Naive thymus-derived CD8-positive, alpha-beta T cell (primary cell): ENCODE measurements around the gene C13orf46. TPM values are rescaled to one million over a fixed set of nuclear protein-coding genes. Genes with fewer than 3 reads are reported as not detected.

Source experiments
- ATAC-seq, 2 donors: fragments of 150-1000 bp; cut with Tn5 transposase in 1 of 2; sonication (Bioruptor Pico), chemical (Tn5 transposase) in 1 of 2; 1 replicate in 1 of 2; 2 replicates in 1 of 2; pipeline ENCODE4 v1.10.0; 2021; ENCODE audit warnings: mild to moderate bottlenecking in 2 of 2, moderate library complexity in 2 of 2
- POLR2A ChIA-PET: fragments of 350-600 bp; sonication (Branson Sonifier 250); formaldehyde crosslinking; loops from one replicate; lab custom pipeline; 2021; ENCODE audit warnings: antibody characterized with exemption; lab: Charles Lee
- DNase-seq, 10 donors: peaks; one replicate each; pipeline versions ENCODE4 v3.0.0 to v3.0.0-alpha.2; 2020 to 2022
- H3K27ac Mint-ChIP-seq, 10 donors: one replicate each; pipeline ENCODE4 v1.8.0; 2020 to 2022; ENCODE audit warnings: mild to moderate bottlenecking in 10 of 10, mixed read lengths in 10 of 10, moderate library complexity in 4 of 10, inconsistent platforms in 1 of 10
- H3K27me3 Mint-ChIP-seq, 5 donors: one replicate each; pipeline ENCODE4 v1.8.0; 2021 to 2022; ENCODE audit warnings: mixed read lengths in 5 of 5
- H3K36me3 Mint-ChIP-seq, 3 donors: one replicate each; pipeline ENCODE4 v1.8.0; 2020 to 2022; ENCODE audit warnings: mixed read lengths in 3 of 3, mild to moderate bottlenecking in 2 of 3, inconsistent platforms in 1 of 3
- H3K4me1 Mint-ChIP-seq, 4 donors: one replicate each; pipeline ENCODE4 v1.8.0; 2021 to 2022; ENCODE audit warnings: mixed read lengths in 4 of 4
- H3K4me3 Mint-ChIP-seq, 10 donors: one replicate each; pipeline ENCODE4 v1.8.0; 2020 to 2022; ENCODE audit warnings: mild to moderate bottlenecking in 10 of 10, mixed read lengths in 10 of 10, moderate library complexity in 6 of 10, inconsistent platforms in 1 of 10
- H3K9me3 Mint-ChIP-seq, 9 donors: one replicate each; pipeline ENCODE4 v1.8.0; 2020 to 2022; ENCODE audit warnings: mixed read lengths in 9 of 9, mild to moderate bottlenecking in 3 of 9, inconsistent platforms in 1 of 9, moderate library complexity in 1 of 9
- polyA plus RNA-seq, 3 donors: library from polyadenylated mRNA; unstranded; fragments of 300-500 nt; fragmentation: Illumina TruSeq; gene quantifications; one replicate each; pipeline ENCODE4 v1.2.3, GENCODE V29; 2021
- total RNA-seq, 8 experiments: library from RNA in 2 of 8; stranded (reverse) in 2 of 8; gene quantifications; one replicate each; pipeline ENCODE4 v1.2.3 and lab custom pipeline; 2021 to 2026

Gene C13orf46
- total and polyA plus RNA-seq, 5 experiments from 2014 or later = 0.43 to 16.2 (median 1.8) TPM

- H3K27ac Mint-ChIP-seq = peak overlapping the region in 3 of 10 donors; percentile 31 to 60 (median 47)
- POLR2A ChIA-PET = no interaction called here
- peaks cover 0 to 2% (median 0%) of the 10 kb centered on the region in 3 donors for H3K36me3 Mint-ChIP-seq
- DNase-seq (no peak), ATAC-seq (peak in 1 of 2 donors; percentile 3)
- no peaks in the 10 kb centered on the region for H3K27me3 Mint-ChIP-seq
- peak overlapping the region in 3 of 10 donors; percentile 15 to 34 (median 17) for H3K4me3 Mint-ChIP-seq
- H3K4me1 Mint-ChIP-seq = peaks cover 0 to 1% (median 0%) of the 10 kb centered on the region in 4 donors
- H3K9me3 Mint-ChIP-seq = peaks cover 0 to 2% (median 0%) of the 10 kb centered on the region in 9 donors
Measured at GRCh38 chr13:113967206-113967720, 6.6 kb downstream of the C13orf46 start.

- Mint-ChIP-seq H3K27me3 (no peaks in the 10 kb centered on the region), H3K36me3 (peaks cover 0 to 6% (median 5%) of the 10 kb centered on the region in 3 donors), H3K4me3 (no peak overlapping the region), H3K9me3 (peaks cover 0 to 2% (median 0%) of the 10 kb centered on the region in 9 donors), H3K4me1 (peaks cover 0 to 2% (median 0%) of the 10 kb centered on the region in 4 donors), H3K27ac (no peak overlapping the region)
- POLR2A ChIA-PET = no interaction called here
- DNase-seq (no peak), ATAC-seq (peak in 1 of 2 donors; percentile 7)
Measured at GRCh38 chr13:113965968-113966884, 7.7 kb downstream of the C13orf46 start.

GRCh38 chr13:113965383-113965874 is 8.4 kb downstream of the C13orf46 start:
- H3K36me3 Mint-ChIP-seq = peaks cover under 1 to 6% (median 5%) of the 10 kb centered on the region in 3 donors
- peaks cover 0 to 2% (median 0%) of the 10 kb centered on the region in 4 donors for H3K4me1 Mint-ChIP-seq
- H3K27me3 Mint-ChIP-seq = no peaks in the 10 kb centered on the region
- no peak for ATAC-seq
- H3K27ac Mint-ChIP-seq = no peak overlapping the region
- no peak for DNase-seq
- POLR2A ChIA-PET = no interaction called here
- no peak overlapping the region for H3K4me3 Mint-ChIP-seq
- H3K9me3 Mint-ChIP-seq = no peaks in the 10 kb centered on the region

GRCh38 chr13:113964251-113964995 is 9.5 kb downstream of the C13orf46 start:
- no peaks in the 10 kb centered on the region for H3K9me3 Mint-ChIP-seq
- H3K27me3 Mint-ChIP-seq = no peaks in the 10 kb centered on the region
- POLR2A ChIA-PET = no interaction called here
- no peak for ATAC-seq
- H3K4me3 Mint-ChIP-seq = no peak overlapping the region
- H3K36me3 Mint-ChIP-seq = peaks cover 4 to 13% (median 5%) of the 10 kb centered on the region in 3 donors
- peak in 2 of 10 donors; percentile 3 to 24 for DNase-seq
- no peak overlapping the region for H3K27ac Mint-ChIP-seq
- peaks cover 0 to 2% (median 0%) of the 10 kb centered on the region in 4 donors for H3K4me1 Mint-ChIP-seq

- H3K9me3 Mint-ChIP-seq = peaks cover 0 to 5% (median 0%) of the 10 kb centered on the region in 9 donors
- no peak overlapping the region for H3K4me3 Mint-ChIP-seq
- no peaks in the 10 kb centered on the region for H3K27me3 Mint-ChIP-seq
- ATAC-seq = no peak
- peaks cover 0 to 8% (median 2%) of the 10 kb centered on the region in 4 donors for H3K4me1 Mint-ChIP-seq
- peak in 1 of 10 donors; percentile 51 for DNase-seq
- H3K27ac Mint-ChIP-seq = peak overlapping the region in 4 of 10 donors; percentile 27 to 31 (median 28)
- POLR2A ChIA-PET = no interaction called here
- H3K36me3 Mint-ChIP-seq = peaks cover 8 to 13% (median 9%) of the 10 kb centered on the region in 3 donors
Measured at GRCh38 chr13:113963376-113963775, 10.5 kb downstream of the C13orf46 start.

- H3K4me3 Mint-ChIP-seq = peak overlapping the region in 2 of 10 donors; percentile 8 to 41
- peak overlapping the region in 2 of 10 donors; percentile 31 to 43 for H3K27ac Mint-ChIP-seq
- H3K4me1 Mint-ChIP-seq = peaks cover 0 to 11% (median 4%) of the 10 kb centered on the region in 4 donors
- no peaks in the 10 kb centered on the region for H3K27me3 Mint-ChIP-seq
- ATAC-seq (no peak), DNase-seq (peak in 1 of 10 donors; percentile 37)
- peaks cover 0 to 5% (median 0%) of the 10 kb centered on the region in 9 donors for H3K9me3 Mint-ChIP-seq
- POLR2A ChIA-PET = no interaction called here
- peaks cover 8 to 13% (median 9%) of the 10 kb centered on the region in 3 donors for H3K36me3 Mint-ChIP-seq
Measured at GRCh38 chr13:113962975-113963374, 10.9 kb downstream of the C13orf46 start.

- Mint-ChIP-seq H3K9me3 (peaks cover 0 to 5% (median 0%) of the 10 kb centered on the region in 9 donors), H3K4me3 (peak overlapping the region in 1 of 10 donors; percentile 24), H3K27ac (peak overlapping the region in 3 of 10 donors; percentile 30 to 51 (median 35)), H3K4me1 (peaks cover 0 to 17% (median 7%) of the 10 kb centered on the region in 4 donors), H3K36me3 (peaks cover 8 to 15% (median 9%) of the 10 kb centered on the region in 3 donors), H3K27me3 (no peaks in the 10 kb centered on the region)
- no peak for ATAC-seq
- POLR2A ChIA-PET = no interaction called here
- DNase-seq = peak in 1 of 10 donors; percentile 19
Measured at GRCh38 chr13:113962386-113962785, 11.5 kb downstream of the C13orf46 start.

GRCh38 chr13:113960276-113960948 is 13.5 kb downstream of the C13orf46 start:
- H3K4me3 Mint-ChIP-seq = peak overlapping the region in 1 of 10 donors; percentile 22
- peaks cover 0 to 5% (median 0%) of the 10 kb centered on the region in 9 donors for H3K9me3 Mint-ChIP-seq
- ATAC-seq (no peak), DNase-seq (no peak)
- POLR2A ChIA-PET = interaction anchor here (1.1 kb wide), 1 partner anchor 37 kb away, joined by 3 read pairs; no protein-coding TSS in a partner anchor
- H3K27me3 Mint-ChIP-seq = no peaks in the 10 kb centered on the region
- peaks cover 0 to 19% (median 7%) of the 10 kb centered on the region in 4 donors for H3K4me1 Mint-ChIP-seq
- H3K36me3 Mint-ChIP-seq = peaks cover 9 to 26% (median 11%) of the 10 kb centered on the region in 3 donors
- peak overlapping the region in 8 of 10 donors; percentile 7 to 80 (median 54) for H3K27ac Mint-ChIP-seq

- H3K9me3 Mint-ChIP-seq = peaks cover 0 to 5% (median 0%) of the 10 kb centered on the region in 9 donors
- H3K36me3 Mint-ChIP-seq = peaks cover 9 to 32% (median 13%) of the 10 kb centered on the region in 3 donors
- H3K4me3 Mint-ChIP-seq = peak overlapping the region in 2 of 10 donors; percentile 37 to 54
- ATAC-seq (peak in 1 of 2 donors; percentile 22), DNase-seq (no peak)
- H3K27me3 Mint-ChIP-seq = no peaks in the 10 kb centered on the region
- H3K4me1 Mint-ChIP-seq = peaks cover 0 to 19% (median 7%) of the 10 kb centered on the region in 4 donors
- POLR2A ChIA-PET = interaction anchor here (1.1 kb wide), 1 partner anchor 38 kb away, joined by 3 read pairs; no protein-coding TSS in a partner anchor
- peak overlapping the region in 8 of 10 donors; percentile 4 to 92 (median 74) for H3K27ac Mint-ChIP-seq
Measured at GRCh38 chr13:113959198-113959597, 14.7 kb downstream of the C13orf46 start.

GRCh38 chr13:113958373-113958772 is 15.5 kb downstream of the C13orf46 start:
- ATAC-seq (no peak), DNase-seq (no peak)
- Mint-ChIP-seq H3K27ac (peak overlapping the region in 3 of 10 donors; percentile 2 to 92 (median 52)), H3K9me3 (peaks cover 0 to 5% (median 0%) of the 10 kb centered on the region in 9 donors), H3K27me3 (no peaks in the 10 kb centered on the region), H3K36me3 (peaks cover 9 to 36% (median 16%) of the 10 kb centered on the region in 3 donors), H3K4me1 (peaks cover 0 to 19% (median 7%) of the 10 kb centered on the region in 4 donors), H3K4me3 (peak overlapping the region in 2 of 10 donors; percentile 1 to 15)
- POLR2A ChIA-PET = no interaction called here

- H3K4me3 Mint-ChIP-seq = peak overlapping the region in 1 of 10 donors; percentile 48
- no peaks in the 10 kb centered on the region for H3K27me3 Mint-ChIP-seq
- DNase-seq = peak in 1 of 10 donors; percentile 53
- ATAC-seq = peak in 1 of 2 donors; percentile 28
- POLR2A ChIA-PET = no interaction called here
- H3K4me1 Mint-ChIP-seq = peaks cover 3 to 17% (median 7%) of the 10 kb centered on the region in 4 donors
- peaks cover 0 to 5% (median 0%) of the 10 kb centered on the region in 9 donors for H3K9me3 Mint-ChIP-seq
- peaks cover 6 to 32% (median 16%) of the 10 kb centered on the region in 3 donors for H3K36me3 Mint-ChIP-seq
- peak overlapping the region in 2 of 10 donors; percentile 91 to 92 for H3K27ac Mint-ChIP-seq
Measured at GRCh38 chr13:113956571-113956970, 17.3 kb downstream of the C13orf46 start.
